ENCODE measurements around the gene STK24.

The STK24 gene

DNA sequence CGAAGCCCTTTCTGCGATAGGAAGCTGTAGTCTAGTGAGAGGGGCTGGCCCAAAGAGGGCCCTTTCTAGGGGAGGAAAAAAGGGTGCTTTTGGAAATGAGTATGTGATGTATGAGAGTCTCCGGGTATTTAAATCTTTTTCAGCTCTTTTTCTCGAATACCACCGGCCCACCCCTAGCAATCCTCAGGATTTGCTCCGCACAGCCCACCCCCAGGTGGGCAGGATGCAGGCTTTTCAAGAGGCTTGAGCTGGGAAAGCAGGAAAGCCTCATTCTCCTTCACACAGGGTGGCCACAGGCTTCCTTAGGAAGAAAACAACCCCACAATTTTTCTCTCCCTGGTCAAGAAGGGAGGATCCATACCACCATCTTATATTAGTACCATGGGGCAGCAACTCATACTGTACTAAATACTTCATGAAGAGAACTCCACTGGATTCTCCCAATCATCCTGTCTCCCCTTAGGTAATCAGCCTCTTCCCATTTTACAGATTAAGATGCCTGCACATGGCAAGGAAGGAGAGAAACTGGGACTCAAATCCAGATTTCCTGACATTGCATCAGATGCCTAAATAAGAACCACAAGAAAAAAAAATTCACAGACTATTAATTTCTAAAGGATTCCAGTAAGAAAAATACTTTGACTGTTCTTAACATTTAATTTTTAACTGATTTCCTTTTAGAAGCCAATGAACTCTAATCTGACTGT is 84.4 kb downstream of the STK24 start:
- peaks cover 90% of the 10 kb centered on the region for H3K79me2 ChIP-seq (ENCODE audit: insufficient read depth, low read length)
- H2AFZ ChIP-seq (ENCODE audit: low read length), result no peak overlapping the region
- H3K9me3 ChIP-seq (ENCODE audit: insufficient read depth, low read depth, low read length), result no peaks in the 10 kb centered on the region
- H3K27me3 ChIP-seq (ENCODE audit: insufficient read depth, low read length, poor library complexity, severe bottlenecking), result no peaks in the 10 kb centered on the region
- no peak overlapping the region for H3K4me2 ChIP-seq (ENCODE audit: low read depth, low read length, poor library complexity, severe bottlenecking)
- no peaks in the 10 kb centered on the region; the same call in 1 of the 2 replicates for H3K36me3 ChIP-seq (ENCODE audit: insufficient read depth, low read length)
- H4K20me1 ChIP-seq (ENCODE audit: insufficient read depth, low read length, poor library complexity, severe bottlenecking), result peaks cover 45% of the 10 kb centered on the region
- H3F3A ChIP-seq (ENCODE audit: low read depth), result no peaks in the 10 kb centered on the region; the same call in 1 of the 2 replicates
- H3K4me3 ChIP-seq (ENCODE audit: low read length, poor library complexity, severe bottlenecking), result no peak overlapping the region
- no peaks in the 10 kb centered on the region for H3K9me2 ChIP-seq (replicated peaks; ENCODE audit: low read depth, low read length)
- TF ChIP-seq, protein P1, sequence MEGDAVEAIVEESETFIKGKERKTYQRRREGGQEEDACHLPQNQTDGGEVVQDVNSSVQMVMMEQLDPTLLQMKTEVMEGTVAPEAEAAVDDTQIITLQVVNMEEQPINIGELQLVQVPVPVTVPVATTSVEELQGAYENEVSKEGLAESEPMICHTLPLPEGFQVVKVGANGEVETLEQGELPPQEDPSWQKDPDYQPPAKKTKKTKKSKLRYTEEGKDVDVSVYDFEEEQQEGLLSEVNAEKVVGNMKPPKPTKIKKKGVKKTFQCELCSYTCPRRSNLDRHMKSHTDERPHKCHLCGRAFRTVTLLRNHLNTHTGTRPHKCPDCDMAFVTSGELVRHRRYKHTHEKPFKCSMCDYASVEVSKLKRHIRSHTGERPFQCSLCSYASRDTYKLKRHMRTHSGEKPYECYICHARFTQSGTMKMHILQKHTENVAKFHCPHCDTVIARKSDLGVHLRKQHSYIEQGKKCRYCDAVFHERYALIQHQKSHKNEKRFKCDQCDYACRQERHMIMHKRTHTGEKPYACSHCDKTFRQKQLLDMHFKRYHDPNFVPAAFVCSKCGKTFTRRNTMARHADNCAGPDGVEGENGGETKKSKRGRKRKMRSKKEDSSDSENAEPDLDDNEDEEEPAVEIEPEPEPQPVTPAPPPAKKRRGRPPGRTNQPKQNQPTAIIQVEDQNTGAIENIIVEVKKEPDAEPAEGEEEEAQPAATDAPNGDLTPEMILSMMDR (conservative IDR thresholded peaks at IDR 0.05; ENCODE audit: low read length), result no peak
- no peak for TF ChIP-seq EZH2phosphoT487 (IDR thresholded peaks at IDR 0.05; ENCODE audit: borderline replicate concordance)
- H3K4me1 ChIP-seq (ENCODE audit: insufficient read depth, low read length, poor library complexity, severe bottlenecking), result peaks cover 67% of the 10 kb centered on the region
- no peak overlapping the region for H3K9ac ChIP-seq (ENCODE audit: low read depth, low read length, poor library complexity, severe bottlenecking)

DNA sequence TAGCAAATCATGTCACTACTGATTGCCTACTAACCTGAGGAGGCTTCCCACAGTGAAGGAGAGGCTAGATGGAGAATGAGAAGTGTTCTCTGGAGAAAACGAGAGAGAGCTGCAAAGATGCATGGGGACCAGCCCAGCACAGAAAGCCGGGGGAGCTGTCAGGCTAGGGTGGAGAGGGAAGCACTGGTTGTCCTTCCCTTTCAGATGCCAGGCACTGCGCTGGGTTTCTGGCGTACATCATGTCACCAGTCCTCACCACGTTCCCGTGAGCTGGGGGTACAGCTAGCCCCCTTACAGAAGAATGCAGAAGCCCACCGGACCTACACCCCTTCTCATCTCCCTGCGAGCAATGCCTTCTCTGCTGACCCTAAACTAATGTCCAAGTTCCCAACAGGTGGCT is 86.0 kb downstream of the STK24 start:
- H3K79me2 ChIP-seq (ENCODE audit: insufficient read depth, low read length), result peaks cover 90% of the 10 kb centered on the region
- peaks cover 55% of the 10 kb centered on the region for H3K4me1 ChIP-seq (ENCODE audit: insufficient read depth, low read length, poor library complexity, severe bottlenecking)
- H3K9me3 ChIP-seq (ENCODE audit: insufficient read depth, low read depth, low read length), result no peaks in the 10 kb centered on the region
- peak overlapping the region; percentile 58 for H3K4me3 ChIP-seq (ENCODE audit: low read length, poor library complexity, severe bottlenecking)
- peaks cover 47% of the 10 kb centered on the region for H4K20me1 ChIP-seq (ENCODE audit: insufficient read depth, low read length, poor library complexity, severe bottlenecking)
- TF ChIP-seq, protein P1 (conservative IDR thresholded peaks at IDR 0.05; ENCODE audit: low read length), result no peak
- TF ChIP-seq EZH2phosphoT487 (IDR thresholded peaks at IDR 0.05; ENCODE audit: borderline replicate concordance), result no peak
- peak overlapping the region; percentile 45 for H3K9ac ChIP-seq (ENCODE audit: low read depth, low read length, poor library complexity, severe bottlenecking)
- H3K4me2 ChIP-seq (ENCODE audit: low read depth, low read length, poor library complexity, severe bottlenecking), result peak overlapping the region; percentile 61
- H2AFZ ChIP-seq (ENCODE audit: low read length), result no peak overlapping the region
- H3K9me2 ChIP-seq (replicated peaks; ENCODE audit: low read depth, low read length), result no peaks in the 10 kb centered on the region
- H3K36me3 ChIP-seq (ENCODE audit: insufficient read depth, low read length), result no peaks in the 10 kb centered on the region
- H3F3A ChIP-seq (ENCODE audit: low read depth), result no peaks in the 10 kb centered on the region; the same call in 1 of the 2 replicates
- H3K27me3 ChIP-seq (ENCODE audit: insufficient read depth, low read length, poor library complexity, severe bottlenecking), result no peaks in the 10 kb centered on the region

DNA sequence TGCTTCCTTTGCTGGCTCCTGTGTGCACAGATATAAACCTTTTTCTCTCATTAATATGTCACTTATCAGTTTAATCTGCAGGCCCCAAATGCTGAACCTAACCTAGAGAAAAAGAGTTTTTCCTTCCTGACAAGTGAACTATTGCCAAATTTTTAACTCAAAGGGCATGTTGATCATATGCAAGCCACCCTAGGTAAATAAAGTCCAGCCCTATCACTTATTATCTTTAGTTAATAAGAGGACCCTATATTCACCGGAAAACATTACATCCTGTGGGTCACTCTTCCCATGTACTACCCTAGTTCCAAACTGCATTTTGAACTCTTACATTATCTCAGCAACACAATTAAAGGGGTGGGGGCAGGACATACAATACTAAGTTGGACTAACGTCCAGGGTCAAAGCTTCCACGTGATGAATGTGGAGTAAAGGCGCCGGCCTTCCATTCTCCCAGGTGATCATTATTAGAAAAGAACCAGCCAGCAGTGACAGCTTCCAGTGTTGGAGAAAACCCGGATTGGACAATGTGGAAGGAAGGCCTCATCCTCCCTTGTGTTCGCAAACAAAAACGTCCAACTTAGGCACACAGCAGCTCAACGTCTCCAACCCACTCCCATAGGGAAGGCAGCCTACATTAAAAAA is 86.6 kb downstream of the STK24 start:
- Histone ChIP-seq H3F3A (ENCODE audit: low read depth) (no peaks in the 10 kb centered on the region; the same call in 1 of the 2 replicates), H3K4me2 (ENCODE audit: low read depth, low read length, poor library complexity, severe bottlenecking) (peak overlapping the region; percentile 61), H3K79me2 (ENCODE audit: insufficient read depth, low read length) (peaks cover 90% of the 10 kb centered on the region), H3K4me3 (ENCODE audit: low read length, poor library complexity, severe bottlenecking) (peak overlapping the region; percentile 58), H3K4me1 (ENCODE audit: insufficient read depth, low read length, poor library complexity, severe bottlenecking) (peaks cover 56% of the 10 kb centered on the region), H3K9ac (ENCODE audit: low read depth, low read length, poor library complexity, severe bottlenecking) (peak overlapping the region; percentile 45), H3K9me2 (replicated peaks; ENCODE audit: low read depth, low read length) (no peaks in the 10 kb centered on the region), H3K36me3 (ENCODE audit: insufficient read depth, low read length) (no peaks in the 10 kb centered on the region), H3K9me3 (ENCODE audit: insufficient read depth, low read depth, low read length) (no peaks in the 10 kb centered on the region), H2AFZ (ENCODE audit: low read length) (no peak overlapping the region), H3K27me3 (ENCODE audit: insufficient read depth, low read length, poor library complexity, severe bottlenecking) (no peaks in the 10 kb centered on the region), H4K20me1 (ENCODE audit: insufficient read depth, low read length, poor library complexity, severe bottlenecking) (peaks cover 42% of the 10 kb centered on the region)
- no peak for TF ChIP-seq EZH2phosphoT487 (IDR thresholded peaks at IDR 0.05; ENCODE audit: borderline replicate concordance)
- TF ChIP-seq, protein P1 (conservative IDR thresholded peaks at IDR 0.05; ENCODE audit: low read length), result no peak

Measured in Loucy (cell line).